NCI-H1930 (cell line): ENCODE measurements around the gene RABEP2.
"Not testable (repeated sequence)": the region's sequence is repeated elsewhere in the genome, so short reads cannot be mapped to it uniquely, and the experiment has no call there.

Experiments
- DNase-seq, 2 experiments: peaks; one replicate each; lab custom pipeline; 2025; lab: John Stamatoyannopoulos, UW

The RABEP2 gene

DNA sequence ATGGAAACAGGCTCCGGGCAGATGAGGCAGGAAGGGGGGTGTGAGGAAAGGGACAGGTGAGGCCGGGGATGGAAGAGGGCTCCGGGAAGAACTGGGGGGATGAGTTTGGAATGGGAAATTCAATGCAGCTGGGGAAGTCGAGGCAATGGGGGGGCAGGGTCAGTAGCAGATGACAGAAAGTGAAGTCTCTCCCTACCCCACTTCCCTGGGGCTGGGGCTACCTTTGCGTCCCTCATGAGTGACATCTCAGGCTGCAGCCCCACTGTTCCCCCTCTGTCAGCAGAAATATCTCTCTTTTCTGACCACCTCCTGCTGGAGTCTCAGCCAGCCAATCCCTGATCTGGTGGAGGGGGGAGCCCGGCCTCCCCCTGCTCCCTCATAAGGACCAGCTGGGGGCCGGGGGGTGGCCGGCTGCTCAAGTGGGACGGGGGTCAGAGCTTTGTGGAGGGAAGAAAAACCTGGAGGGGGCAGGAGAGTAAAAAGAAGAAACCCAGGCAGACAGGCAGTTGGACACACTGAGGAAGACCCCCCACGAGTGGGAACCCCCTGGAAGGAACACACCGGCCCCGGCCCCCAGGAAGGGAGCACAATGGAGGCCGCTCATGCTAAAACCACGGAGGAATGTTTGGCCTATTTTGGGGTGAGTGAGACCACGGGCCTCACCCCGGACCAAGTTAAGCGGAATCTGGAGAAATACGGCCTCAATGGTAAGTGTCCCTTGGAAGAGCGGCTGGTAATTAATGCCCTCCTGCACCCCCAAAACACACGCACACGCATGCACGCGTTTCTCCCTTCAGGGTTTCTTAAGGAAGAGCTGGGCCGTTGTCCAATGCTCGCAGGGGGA, 46.7 kb downstream of the RABEP2 start, which contains the start of gene ATP2A1:
ATP2A1 (plus strand) TSS at position 406 of the 844 bp plus-strand sequence; CDS start at position 590, 184 bp downstream.
- DNase-seq, result no peak

DNA sequence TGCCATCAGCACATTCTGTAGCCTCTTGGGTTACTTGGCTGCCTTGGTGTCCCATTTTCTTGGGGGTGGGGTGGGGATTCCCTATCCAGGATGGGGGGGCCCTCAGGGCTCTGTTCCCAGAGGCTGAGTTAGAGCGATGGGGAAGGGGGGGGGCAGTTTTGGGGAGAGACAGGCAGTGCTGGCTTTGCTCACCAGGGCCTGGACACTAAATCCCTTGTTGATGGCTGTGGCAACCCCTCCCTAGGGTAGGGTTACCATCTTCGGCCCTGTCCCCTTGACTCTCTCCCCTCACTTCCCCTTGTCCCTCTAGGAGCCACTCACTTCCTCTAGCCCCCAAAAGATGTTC, 47.4 kb downstream of the RABEP2 start:
- DNase-seq, result no peak

GRCh38 chr16:28876973-28877654, 47.9 kb downstream of the RABEP2 start:
- no peak for DNase-seq

- DNase-seq, result no peak
These were observed 48.9 kb downstream of the RABEP2 start for GRCh38 chr16:28876019-28876659.

DNA sequence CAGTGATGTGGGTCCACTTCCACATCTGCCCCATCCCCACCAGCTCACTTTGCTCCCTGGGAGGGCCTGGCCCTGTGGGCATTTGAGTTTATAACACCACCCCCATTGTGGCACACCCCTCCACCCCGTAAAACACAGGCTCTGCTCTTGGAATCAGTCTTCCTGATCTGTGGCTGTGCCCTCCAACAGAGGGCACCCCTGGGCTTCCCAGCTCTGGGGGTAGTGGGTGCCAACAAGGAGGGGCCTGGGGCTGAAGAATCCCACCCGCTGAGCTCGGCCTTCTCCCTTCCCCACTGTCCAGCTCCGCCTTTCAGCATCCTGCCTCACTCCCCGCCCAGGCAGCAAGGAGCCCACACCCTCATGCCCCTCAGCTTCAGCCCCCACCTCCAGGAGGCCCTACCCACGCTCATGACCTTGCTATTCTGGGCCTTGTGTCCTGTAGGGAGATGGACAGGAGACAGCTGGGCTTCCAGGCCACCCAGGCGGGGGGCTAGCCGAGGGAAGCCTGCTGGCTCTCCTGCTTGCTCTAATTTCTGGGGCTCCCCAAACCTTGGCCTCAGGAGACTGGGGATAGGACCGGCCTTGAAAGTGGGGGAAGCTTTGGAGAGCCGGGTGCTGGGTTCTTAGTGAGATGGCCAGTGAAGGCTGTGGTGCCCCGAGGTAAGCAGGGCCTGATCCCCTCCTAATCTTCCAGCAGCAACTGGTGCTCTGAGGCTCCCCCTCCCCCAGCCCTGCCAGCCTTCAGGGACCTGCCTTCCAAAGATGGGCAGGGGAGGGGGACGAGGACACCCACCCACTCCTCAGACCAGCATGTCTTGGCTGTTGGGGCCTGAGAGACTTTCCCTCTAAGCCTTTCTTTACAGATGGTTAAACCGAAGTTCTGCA, 49.7 kb downstream of the RABEP2 start:
- DNase-seq, result no peak

DNA sequence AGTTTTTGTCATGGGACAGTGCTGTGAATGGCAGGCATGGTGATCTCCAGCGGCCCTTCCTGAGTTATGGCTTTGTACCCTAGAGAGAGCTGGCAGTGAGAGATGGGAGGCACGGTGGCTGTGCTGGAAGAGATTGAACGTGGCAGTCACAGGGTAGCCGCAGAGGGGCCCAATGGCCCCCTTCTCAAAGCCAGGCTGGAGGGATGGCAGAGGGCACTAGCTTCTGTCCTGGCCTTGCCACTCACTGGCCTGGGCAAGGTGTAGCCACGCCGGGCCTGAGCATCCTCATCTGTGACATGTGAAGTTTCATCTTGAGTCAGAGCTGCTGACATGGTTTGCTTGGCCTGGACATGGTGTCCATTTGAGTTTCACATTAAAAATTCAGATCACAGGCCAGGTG, 50.6 kb downstream of the RABEP2 start:
- no peak for DNase-seq

DNA sequence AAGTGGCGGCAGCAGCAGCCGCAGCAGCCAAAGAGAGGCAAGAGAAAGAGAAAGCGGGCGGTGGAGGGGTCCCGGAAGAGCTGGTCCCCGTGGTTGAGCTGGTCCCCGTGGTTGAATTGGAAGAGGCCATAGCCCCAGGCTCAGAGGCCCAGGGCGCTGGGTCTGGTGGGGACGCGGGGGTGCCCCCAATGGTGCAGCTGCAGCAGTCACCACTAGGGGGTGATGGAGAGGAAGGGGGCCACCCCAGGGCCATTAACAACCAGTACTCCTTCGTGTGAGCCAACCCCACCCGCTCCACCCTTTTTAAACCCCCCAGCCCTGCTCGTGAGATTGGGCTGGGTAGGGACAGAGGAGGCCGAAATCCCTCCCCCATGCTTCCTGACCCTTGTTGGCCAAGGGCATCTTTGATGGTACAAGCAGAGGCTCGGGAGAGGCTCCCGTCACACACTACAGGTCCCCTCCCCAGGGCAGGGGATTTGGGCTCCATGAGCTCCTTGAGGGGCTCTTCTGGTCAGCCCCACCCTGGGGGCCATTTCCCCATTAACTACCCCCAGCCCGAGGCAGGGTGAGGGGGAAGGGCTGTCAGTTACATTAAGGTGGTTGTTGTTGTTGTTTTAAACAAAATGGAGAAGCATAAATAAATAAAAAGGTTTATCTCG, 51.4 kb downstream of the RABEP2 start:
- DNase-seq, result no peak

DNA sequence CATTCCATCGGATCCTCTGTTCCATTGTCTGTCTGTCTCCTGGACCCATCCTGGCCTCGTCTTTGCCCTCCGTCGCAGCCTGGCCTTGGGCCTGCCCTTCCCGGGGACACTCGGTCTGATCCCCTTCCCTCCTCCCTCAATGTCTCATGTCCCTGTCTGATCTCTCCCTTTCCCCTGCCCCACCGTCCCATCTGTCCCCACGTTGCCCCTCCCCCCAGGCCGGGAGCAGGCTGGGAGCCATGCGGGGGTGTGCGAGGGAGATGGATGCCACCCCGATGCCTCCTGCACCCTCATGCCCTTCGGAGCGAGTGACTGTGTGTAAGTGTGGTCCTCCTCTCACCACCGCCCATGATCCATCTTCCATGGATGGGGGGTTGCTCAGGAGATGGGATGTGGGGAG, 52.1 kb downstream of the RABEP2 start:
- no peak for DNase-seq

GRCh38 chr16:28869201-28869600, 55.8 kb downstream of the RABEP2 start:
- DNase-seq, result no peak

- not testable (repeated sequence) for DNase-seq
These were observed 57.4 kb downstream of the RABEP2 start for GRCh38 chr16:28867646-28868045.

GRCh38 chr16:28867241-28867640, 57.8 kb downstream of the RABEP2 start:
- no peak for DNase-seq

DNA sequence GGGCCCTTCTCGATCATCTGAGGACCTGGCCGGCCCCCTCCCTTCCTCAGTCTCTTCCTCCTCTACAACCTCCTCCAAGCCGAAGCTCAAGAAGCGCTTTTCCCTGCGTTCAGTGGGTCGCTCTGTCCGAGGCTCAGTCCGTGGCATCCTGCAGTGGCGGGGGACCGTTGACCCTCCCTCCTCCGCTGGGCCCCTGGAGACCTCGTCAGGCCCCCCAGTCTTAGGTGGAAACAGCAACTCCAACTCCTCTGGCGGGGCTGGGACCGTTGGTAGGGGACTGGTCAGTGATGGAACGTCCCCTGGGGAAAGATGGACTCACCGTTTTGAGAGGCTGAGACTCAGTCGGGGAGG, 58.6 kb downstream of the RABEP2 start:
- DNase-seq, result no peak

- DNase-seq, result no peak
These were observed 59.1 kb downstream of the RABEP2 start for GRCh38 chr16:28865722-28866453.

DNA sequence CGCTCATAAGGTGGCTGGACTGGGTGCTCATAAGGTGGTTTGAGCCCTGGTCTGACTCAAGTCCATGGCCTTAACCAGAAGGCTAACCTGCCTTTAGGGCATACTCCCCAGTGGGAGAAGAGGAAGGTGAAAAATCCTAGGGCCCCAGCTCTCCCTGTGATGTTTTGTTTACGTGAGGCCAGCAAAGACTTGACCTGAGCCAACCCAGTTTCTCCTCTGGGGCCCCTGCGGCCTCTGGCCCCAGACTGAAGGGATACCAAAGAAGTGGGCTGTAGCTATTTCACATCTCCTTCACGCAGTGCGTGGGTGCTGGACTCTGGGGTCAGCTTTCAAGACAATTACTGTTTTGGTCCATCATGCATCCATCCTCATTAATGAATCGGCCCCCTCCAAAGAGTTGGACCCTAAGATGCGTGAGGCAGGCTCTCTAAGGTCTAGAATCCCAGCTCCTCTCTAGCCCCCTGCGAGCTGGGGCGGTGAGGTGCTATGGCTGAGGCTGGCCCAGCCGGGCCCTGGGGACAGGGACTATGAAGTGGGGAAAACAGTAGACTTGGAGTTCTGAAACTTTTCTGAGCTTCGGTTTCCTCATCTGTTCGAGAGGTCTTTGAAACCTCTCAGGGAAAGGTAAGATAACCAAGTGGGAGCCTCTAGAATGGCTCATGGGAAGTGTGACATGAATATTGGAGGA, 59.9 kb downstream of the RABEP2 start:
- no peak for DNase-seq

DNA sequence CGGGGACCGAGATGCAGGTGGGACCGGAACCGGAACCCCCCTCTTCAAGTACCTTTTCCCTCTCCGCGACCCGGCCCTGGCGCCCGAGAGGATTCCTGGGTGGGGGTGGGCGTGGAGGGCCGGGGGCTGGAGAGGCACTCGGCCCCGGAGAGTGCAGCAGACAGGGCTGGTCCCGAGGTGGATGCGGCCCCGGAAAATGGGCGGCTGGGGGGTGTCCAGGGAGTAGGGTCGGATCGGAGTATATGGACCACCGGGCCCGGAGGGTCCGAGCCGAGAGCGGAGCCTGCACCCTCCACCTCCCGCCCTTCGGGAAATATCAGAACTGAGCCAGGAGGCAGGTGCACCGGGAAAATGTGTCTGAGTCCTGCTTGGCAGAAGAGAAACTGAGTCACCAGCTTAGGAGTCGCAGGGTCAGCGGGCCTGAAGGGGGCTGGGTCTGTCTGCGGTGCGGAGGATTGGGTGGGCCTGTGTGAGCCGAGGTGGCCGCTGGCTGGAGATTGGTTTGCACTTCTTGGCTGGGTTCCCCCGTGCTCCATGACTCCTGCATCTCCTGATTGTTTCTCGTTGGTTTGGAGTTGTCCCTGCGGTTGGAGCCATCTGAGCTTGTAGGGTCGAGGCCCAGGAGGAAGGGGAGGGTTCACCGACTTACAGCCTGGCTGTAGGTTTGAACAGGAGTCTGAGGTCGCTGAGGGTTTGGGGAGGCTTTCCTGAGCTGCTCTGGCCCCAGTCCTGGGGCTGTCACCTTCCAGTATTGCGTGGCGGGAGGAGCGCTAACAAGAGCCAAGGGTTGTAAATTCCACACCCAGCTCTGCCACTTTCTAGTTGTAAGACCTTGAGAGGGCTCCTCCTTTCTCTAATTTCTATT, 60.9 kb downstream of the RABEP2 start:
- no peak for DNase-seq

- DNase-seq, result no peak
These were observed 65.7 kb downstream of the RABEP2 start for GRCh38 chr16:28859326-28859725.

DNA sequence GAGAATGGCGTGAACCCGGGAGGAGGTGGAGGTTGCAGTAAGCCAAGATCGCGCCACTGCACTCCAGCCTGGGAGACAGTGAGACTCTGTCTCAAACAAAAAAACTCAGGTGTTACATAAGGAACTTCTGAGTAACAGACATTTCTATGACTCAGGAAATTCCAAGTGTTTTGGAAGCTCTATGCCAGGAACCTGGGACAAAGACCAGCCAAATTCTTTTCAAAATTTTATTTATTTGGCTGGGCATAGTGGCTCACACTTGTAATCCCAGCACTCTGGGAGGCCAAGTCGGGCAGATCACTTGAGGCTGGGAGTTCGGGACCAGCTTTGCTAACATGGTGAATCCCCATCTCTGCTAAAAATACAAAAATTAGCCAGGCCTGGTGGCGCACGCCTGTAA, 66.6 kb downstream of the RABEP2 start:
- DNase-seq, result no peak
